Keratinocyte (primary cell): Measurements from ENCODE around the gene INO80. TPM values are rescaled to one million over a fixed set of nuclear protein-coding genes. Genes with fewer than 3 reads are reported as not detected.

Experiments
- DNase-seq: peaks from one replicate; pipeline ENCODE4 v3.0.0-alpha.2; 2011; ENCODE audit warnings: low read depth, missing footprints, low spot score
- FAIRE-seq: peaks from 2 replicates; lab custom pipeline; 2011; peaks lifted over from hg19 to GRCh38; lab: Jason Lieb, UNC
- H2AFZ ChIP-seq: 2 replicates; pipeline ENCODE4 v1.6.0; 2012; ENCODE audit warnings: low read length, control low read depth, inconsistent platforms; ENCODE audit not compliant: control insufficient read depth
- H3K27ac ChIP-seq: 2 replicates; pipeline ENCODE4 v1.5.1; 2011; ENCODE audit warnings: low read length; ENCODE audit not compliant: control insufficient read depth, insufficient read depth
- H3K27me3 ChIP-seq: 3 replicates; pipeline ENCODE4 v1.6.0; 2011; ENCODE audit warnings: low read length; ENCODE audit not compliant: control insufficient read depth, insufficient read depth; ENCODE audit errors: extremely low read depth
- H3K36me3 ChIP-seq, 2 experiments: 2 replicates in 1 of 2; 3 replicates in 1 of 2; pipeline ENCODE4 v1.5.1; 2011; ENCODE audit warnings: low read length in 2 of 2, mild to moderate bottlenecking in 1 of 2; ENCODE audit not compliant: control insufficient read depth in 2 of 2, insufficient read depth in 2 of 2; ENCODE audit errors: extremely low read depth in 1 of 2
- H3K4me1 ChIP-seq: 3 replicates; pipeline ENCODE4 v1.5.1; 2011; ENCODE audit warnings: low read length; ENCODE audit not compliant: control insufficient read depth, insufficient read depth; ENCODE audit errors: extremely low read depth
- H3K4me2 ChIP-seq: 3 replicates; pipeline ENCODE4 v1.6.0; 2011; ENCODE audit warnings: low read depth, low read length; ENCODE audit not compliant: control insufficient read depth, insufficient read depth; ENCODE audit errors: extremely low read depth
- H3K4me3 ChIP-seq, 3 experiments: fragments of 200-600 bp in 1 of 3; sonication (generic) in 1 of 3; 2 replicates in 2 of 3; 3 replicates in 1 of 3; pipeline ENCODE4 v1.5.1; 2011 to 2016; ENCODE audit warnings: low read length in 3 of 3, mild to moderate bottlenecking in 3 of 3, control low read depth in 2 of 3, inconsistent platforms in 1 of 3, low read depth in 1 of 3, mixed read lengths in 1 of 3, mixed run types in 1 of 3, moderate library complexity in 1 of 3; ENCODE audit not compliant: control insufficient read depth in 2 of 3, insufficient read depth in 2 of 3; ENCODE audit errors: extremely low read depth in 1 of 3
- H3K79me2 ChIP-seq: 2 replicates; pipeline ENCODE4 v1.6.0; 2012; ENCODE audit warnings: low read length; ENCODE audit not compliant: control insufficient read depth, insufficient read depth
- H3K9ac ChIP-seq: 3 replicates; pipeline ENCODE4 v1.6.0; 2011; ENCODE audit warnings: low read length; ENCODE audit not compliant: control insufficient read depth, insufficient read depth; ENCODE audit errors: extremely low read depth
- H3K9me1 ChIP-seq: 3 replicates; pipeline ENCODE4 v1.6.0; 2011; ENCODE audit warnings: low read length; ENCODE audit not compliant: control insufficient read depth, insufficient read depth; ENCODE audit errors: extremely low read depth
- H3K9me3 ChIP-seq: 2 replicates; pipeline ENCODE4 v1.5.1; 2012; ENCODE audit warnings: low read depth, low read length; ENCODE audit not compliant: control insufficient read depth
- H4K20me1 ChIP-seq: 3 replicates; pipeline ENCODE4 v1.6.0; 2011; ENCODE audit warnings: low read length; ENCODE audit not compliant: control insufficient read depth, insufficient read depth; ENCODE audit errors: extremely low read depth
- EZH2 ChIP-seq: IDR thresholded peaks from one replicate; pipeline ENCODE4 v1.6.1; 2012; ENCODE audit warnings: inconsistent platforms, mild to moderate bottlenecking, low read length, moderate library complexity
- dilution Hi-C: fragments of 300-500 bp; cut with MboI; formaldehyde crosslinking; loops from one replicate; pipeline ENCODE4 v1.7.0; 2020; ENCODE audit warnings: low sequenced_read_pairs; ENCODE audit not compliant: extremely low pct_ligation_motif_present
- polyA plus RNA-seq, 5 experiments: library from polyadenylated mRNA; depleted of rRNA in 3 of 5; stranded (reverse) in 3 of 5; stranded (forward) in 1 of 5; unstranded in 1 of 5; fragments of >200 nt; gene quantifications; 1 replicate in 1 of 5; 2 replicates in 3 of 5; 3 replicates in 1 of 5; pipeline versions ENCODE4 v1.2.1 to v1.2.3, GENCODE V29; 2011 to 2012; ENCODE audit warnings: missing spikeins in 2 of 5, low read depth in 1 of 5, low replicate concordance in 1 of 5
- TF ChIP-seq, protein P1 (sequence below), 3 experiments: IDR thresholded peaks in 1 of 3; conservative IDR thresholded peaks in 1 of 3; optimal IDR thresholded peaks in 1 of 3; 2 replicates in 2 of 3; 3 replicates in 1 of 3; pipeline versions ENCODE3 to v1.5.1; 2011; ENCODE audit warnings: low read length in 3 of 3, mild to moderate bottlenecking in 3 of 3, moderate library complexity in 2 of 3, control low read depth in 1 of 3, inconsistent platforms in 1 of 3; ENCODE audit not compliant: insufficient read depth in 2 of 3; ENCODE audit errors: extremely low read depth in 1 of 3

INO80 gene
- polyA plus RNA-seq, 1 donor (not counting 4 experiments of a cell fraction or from before 2014, with no cell fraction given): 10.3 TPM

DNA sequence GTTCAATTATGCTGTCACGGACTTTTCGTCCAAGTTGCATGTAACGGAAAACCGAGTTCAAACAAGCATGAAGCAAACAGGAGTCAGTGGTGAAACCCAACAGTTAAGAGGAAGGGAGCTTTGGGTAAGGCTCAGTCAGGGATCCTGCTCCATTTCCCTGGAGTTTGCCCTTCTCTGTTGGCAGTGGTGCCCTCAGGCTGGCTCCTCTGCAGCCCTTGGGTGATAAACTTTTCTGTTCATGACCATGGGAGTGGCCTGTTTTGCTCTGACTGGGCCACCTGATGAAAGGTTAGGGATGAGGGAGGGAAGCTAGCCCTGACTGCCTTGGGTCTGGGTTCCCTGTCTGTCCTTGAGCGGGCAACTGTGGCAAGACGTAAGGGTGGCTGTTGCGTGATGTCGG lies 146.7 kb downstream of the INO80 start:
- dilution Hi-C loops: no loop called here
- Histone ChIP-seq H3K9me1 (no peaks in the 10 kb centered on the region), H3K79me2 (no peaks in the 10 kb centered on the region), H3K9ac (no peak overlapping the region), H3K27me3 (no peaks in the 10 kb centered on the region), H3K4me1 (peaks cover 5% of the 10 kb centered on the region), H3K27ac (no peak overlapping the region), H3K4me2 (no peak overlapping the region), H3K4me3 (no peak overlapping the region), H2AFZ (no peak overlapping the region), H3K9me3 (no peaks in the 10 kb centered on the region), H3K36me3 (no peaks in the 10 kb centered on the region), H4K20me1 (no peaks in the 10 kb centered on the region)
- DNase-seq: no peak
- FAIRE-seq: no peak
- no peak for TF ChIP-seq EZH2
- TF ChIP-seq, protein P1, sequence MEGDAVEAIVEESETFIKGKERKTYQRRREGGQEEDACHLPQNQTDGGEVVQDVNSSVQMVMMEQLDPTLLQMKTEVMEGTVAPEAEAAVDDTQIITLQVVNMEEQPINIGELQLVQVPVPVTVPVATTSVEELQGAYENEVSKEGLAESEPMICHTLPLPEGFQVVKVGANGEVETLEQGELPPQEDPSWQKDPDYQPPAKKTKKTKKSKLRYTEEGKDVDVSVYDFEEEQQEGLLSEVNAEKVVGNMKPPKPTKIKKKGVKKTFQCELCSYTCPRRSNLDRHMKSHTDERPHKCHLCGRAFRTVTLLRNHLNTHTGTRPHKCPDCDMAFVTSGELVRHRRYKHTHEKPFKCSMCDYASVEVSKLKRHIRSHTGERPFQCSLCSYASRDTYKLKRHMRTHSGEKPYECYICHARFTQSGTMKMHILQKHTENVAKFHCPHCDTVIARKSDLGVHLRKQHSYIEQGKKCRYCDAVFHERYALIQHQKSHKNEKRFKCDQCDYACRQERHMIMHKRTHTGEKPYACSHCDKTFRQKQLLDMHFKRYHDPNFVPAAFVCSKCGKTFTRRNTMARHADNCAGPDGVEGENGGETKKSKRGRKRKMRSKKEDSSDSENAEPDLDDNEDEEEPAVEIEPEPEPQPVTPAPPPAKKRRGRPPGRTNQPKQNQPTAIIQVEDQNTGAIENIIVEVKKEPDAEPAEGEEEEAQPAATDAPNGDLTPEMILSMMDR (optimal IDR thresholded peaks at IDR 0.05 in 1 of 3, IDR thresholded peaks at IDR 0.05 in 1 of 3, conservative IDR thresholded peaks at IDR 0.05 in 1 of 3; ENCODE audit: extremely low read depth in 1 of 3, insufficient read depth in 2 of 3, low read length in 3 of 3): no peak

DNA sequence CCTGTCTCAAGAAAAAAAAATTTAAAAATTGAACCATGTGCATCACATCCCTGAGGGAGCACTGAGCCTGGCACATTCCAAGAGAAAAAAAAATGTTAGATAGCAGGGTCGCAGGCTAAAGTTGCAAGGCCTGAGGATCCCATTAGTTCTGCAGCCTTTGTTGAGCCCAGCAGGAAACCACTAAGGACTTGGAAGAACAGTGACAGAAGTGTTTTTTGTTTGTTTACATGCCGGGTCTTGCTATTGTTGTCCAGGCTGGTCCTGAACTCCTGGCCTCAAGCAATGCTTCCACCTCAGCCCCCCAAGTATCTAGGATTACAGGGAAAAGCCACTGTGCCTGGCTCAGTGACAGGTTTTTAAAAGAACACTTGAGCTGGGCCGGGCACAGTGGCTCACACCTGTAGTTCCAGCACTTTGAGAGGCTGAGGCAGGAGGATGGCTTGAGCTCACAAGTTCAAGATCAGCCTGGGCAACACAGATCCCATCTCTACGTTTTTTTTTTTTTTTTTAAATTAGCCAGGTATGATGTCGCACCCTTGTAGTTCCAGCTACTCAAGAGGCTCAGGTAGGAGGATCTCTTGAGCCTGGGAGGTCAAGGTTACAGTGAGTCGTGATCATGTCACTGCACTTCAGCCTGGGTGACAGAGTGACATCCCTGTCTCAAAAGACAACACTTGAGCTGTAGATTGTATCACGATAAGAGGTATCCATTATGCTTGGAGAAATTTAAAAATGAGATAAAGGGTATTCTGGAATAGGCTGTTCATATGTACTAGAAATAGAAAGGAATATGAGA lies 147.6 kb downstream of the INO80 start:
- Histone ChIP-seq H3K4me2 (no peak overlapping the region), H3K79me2 (no peaks in the 10 kb centered on the region), H3K27ac (no peak overlapping the region), H2AFZ (no peak overlapping the region), H3K4me1 (peaks cover 5% of the 10 kb centered on the region), H3K9me3 (no peaks in the 10 kb centered on the region), H3K36me3 (no peaks in the 10 kb centered on the region), H3K9ac (no peak overlapping the region), H3K27me3 (no peaks in the 10 kb centered on the region), H4K20me1 (no peaks in the 10 kb centered on the region), H3K9me1 (no peaks in the 10 kb centered on the region), H3K4me3 (no peak overlapping the region)
- dilution Hi-C loops: no loop called here
- DNase-seq (no peak), FAIRE-seq (no peak)
- no peak for TF ChIP-seq EZH2
- TF ChIP-seq, protein P1 (optimal IDR thresholded peaks at IDR 0.05 in 1 of 3, IDR thresholded peaks at IDR 0.05 in 1 of 3, conservative IDR thresholded peaks at IDR 0.05 in 1 of 3; ENCODE audit: extremely low read depth in 1 of 3, insufficient read depth in 2 of 3, low read length in 3 of 3): no peak
